GM12873 (cell line): ENCODE data around the gene LAMA3.

Source experiments
- TF ChIP-seq, protein P1 (sequence below): IDR thresholded peaks from 2 replicates; pipeline ENCODE4 v1.5.1; 2012; ENCODE audit warnings: low read depth, mild to moderate bottlenecking, moderate library complexity, low read length, control low read depth; ENCODE audit not compliant: insufficient read depth; ENCODE audit errors: missing control alignments

The LAMA3 gene

DNA sequence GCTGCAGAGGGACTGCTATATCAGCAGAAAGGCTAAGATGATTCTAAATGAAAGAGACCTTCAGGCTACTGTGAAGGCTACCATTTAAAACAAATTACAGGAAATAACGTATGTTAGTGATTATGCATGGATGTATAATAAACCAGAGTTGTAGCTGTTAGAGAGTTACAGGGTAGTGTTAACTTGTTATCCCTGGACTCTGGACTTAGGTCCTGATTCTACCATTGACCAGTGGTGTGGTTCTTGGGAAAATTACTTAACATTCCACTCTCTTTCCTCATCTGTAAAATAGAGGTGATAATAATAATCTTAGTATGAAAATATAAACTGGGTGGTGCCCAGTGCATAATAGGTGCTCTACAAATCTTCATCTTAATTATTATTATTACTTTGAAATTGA, 22.2 kb downstream of the LAMA3 start:
- TF ChIP-seq, protein P1, sequence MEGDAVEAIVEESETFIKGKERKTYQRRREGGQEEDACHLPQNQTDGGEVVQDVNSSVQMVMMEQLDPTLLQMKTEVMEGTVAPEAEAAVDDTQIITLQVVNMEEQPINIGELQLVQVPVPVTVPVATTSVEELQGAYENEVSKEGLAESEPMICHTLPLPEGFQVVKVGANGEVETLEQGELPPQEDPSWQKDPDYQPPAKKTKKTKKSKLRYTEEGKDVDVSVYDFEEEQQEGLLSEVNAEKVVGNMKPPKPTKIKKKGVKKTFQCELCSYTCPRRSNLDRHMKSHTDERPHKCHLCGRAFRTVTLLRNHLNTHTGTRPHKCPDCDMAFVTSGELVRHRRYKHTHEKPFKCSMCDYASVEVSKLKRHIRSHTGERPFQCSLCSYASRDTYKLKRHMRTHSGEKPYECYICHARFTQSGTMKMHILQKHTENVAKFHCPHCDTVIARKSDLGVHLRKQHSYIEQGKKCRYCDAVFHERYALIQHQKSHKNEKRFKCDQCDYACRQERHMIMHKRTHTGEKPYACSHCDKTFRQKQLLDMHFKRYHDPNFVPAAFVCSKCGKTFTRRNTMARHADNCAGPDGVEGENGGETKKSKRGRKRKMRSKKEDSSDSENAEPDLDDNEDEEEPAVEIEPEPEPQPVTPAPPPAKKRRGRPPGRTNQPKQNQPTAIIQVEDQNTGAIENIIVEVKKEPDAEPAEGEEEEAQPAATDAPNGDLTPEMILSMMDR, result no peak

DNA sequence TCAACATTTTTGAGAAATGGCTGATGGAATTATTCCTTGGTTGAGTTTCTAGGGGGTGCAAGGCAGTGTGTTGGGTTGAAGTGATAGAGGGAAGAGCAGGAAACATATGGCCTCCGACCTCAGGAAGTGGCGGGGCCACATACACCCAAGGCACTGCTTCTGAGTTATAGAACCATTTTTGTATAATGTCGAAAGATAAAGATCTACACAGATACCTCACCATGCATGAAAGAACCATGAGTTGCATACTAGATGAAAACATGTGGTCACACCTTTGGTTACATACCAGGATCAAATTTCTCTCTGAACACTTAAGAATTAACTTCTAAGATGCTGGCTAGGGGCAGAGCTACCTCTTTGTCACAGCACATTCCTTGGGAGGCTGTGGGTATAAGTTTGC, 23.2 kb downstream of the LAMA3 start:
- TF ChIP-seq, protein P1, result no peak

DNA sequence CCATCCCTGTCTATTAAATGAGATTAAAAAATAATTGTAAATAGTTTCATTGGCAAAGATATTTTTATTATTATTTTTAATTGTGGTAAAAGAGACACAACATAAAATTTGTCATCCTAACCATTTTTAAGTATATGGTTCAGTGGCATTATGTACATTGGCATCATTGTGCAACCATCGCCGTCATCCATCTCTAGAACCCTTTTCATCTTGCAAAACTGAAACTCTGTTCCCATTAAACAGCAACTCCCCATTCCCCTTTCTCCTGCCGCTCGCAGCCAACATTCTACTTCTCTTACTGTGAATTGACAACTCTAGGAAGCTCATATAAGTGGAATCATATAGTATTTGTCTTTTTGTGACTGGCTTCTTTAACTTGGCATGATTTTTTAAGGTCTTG, 25.3 kb downstream of the LAMA3 start:
- TF ChIP-seq, protein P1, result no peak

DNA sequence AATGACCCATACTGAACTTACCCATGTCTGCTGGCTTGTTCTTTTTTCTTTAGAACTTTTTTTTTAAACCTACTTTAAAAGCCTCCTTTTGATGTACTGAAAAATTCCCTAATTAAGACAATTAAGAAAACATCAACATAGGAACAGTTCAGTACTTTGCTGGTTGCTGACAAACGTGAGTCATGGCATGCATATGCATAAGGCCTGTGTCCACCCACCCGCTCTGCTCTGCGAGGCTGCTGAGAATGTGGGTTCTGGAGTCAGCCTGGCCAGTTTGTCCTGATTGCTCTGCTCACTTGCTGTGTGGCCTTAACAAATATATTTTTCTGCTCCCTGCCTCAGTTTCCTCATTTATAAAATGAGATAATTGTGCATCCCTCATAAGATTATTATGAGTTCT, 27.3 kb downstream of the LAMA3 start:
- TF ChIP-seq, protein P1, result no peak

DNA sequence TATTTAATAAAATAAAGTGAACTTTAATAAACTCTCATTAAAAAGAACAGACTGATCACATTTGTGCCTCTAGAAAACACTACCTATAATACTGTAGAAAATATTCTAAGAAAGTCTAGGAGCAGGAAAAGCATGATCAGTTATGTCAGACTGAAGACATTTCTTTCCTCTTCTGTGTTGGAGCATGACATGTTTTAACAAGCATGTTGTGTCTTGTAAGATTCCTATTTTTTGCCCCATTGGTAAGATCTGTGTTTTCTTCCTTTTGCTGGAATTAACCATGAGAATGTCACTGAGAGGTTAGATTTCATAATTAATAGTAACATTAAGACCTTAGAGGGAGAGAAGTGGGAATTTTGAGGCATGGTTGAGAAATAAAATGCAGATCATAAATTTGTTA, 27.7 kb downstream of the LAMA3 start:
- TF ChIP-seq, protein P1, result no peak

DNA sequence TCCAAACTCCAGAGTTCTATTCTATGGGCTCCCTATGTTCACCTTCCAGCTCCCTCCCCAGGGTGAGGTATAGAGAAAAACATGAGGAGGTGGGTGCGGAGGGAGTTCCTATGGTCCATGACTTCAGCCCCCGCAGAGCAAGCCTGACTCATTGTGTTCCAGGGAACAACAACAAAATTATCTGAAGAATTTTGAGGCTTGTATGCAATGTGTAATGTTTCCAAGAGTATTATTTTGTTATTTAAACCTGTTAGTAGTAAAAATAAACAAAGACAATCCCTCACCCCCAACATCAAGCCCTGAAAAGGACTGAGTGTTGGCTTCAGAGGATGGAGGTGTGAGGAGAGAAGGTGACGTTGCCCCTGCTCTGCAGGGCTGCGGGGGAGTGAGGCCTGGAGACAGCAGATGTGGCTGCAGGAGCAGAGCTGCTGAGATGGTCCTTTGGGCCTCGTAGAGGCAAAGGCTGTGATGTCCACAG, 29.0 kb downstream of the LAMA3 start:
- TF ChIP-seq, protein P1, result no peak

DNA sequence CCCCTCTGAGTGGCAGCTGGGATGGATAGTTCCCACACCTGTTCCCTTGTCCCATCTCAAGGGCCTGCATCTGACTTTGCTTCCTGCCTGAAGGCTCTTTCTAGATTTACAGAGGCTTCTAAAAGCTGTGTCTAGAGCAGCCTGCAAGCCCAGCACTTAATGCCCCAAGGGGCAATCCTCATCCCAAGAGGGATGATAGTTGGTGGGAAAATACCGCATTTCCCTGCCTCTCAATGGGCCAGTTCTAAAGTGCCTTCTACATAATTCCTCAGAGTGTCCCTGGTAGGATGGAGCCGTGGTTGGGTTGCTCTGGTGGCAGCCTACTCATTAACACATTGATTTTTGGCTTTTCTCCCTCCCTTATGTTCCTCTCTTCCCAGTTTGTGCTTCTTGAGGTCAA, 29.5 kb downstream of the LAMA3 start:
- TF ChIP-seq, protein P1, result no peak
